GM21447 (cell line): ENCODE measurements around the gene KCNC1.

Source experiments
- ATAC-seq: cut with Tn5 transposase; IDR thresholded peaks from one replicate; pipeline ENCODE4 v1.9.1; 2021; ENCODE audit not compliant: unreplicated experiment

KCNC1 gene

DNA sequence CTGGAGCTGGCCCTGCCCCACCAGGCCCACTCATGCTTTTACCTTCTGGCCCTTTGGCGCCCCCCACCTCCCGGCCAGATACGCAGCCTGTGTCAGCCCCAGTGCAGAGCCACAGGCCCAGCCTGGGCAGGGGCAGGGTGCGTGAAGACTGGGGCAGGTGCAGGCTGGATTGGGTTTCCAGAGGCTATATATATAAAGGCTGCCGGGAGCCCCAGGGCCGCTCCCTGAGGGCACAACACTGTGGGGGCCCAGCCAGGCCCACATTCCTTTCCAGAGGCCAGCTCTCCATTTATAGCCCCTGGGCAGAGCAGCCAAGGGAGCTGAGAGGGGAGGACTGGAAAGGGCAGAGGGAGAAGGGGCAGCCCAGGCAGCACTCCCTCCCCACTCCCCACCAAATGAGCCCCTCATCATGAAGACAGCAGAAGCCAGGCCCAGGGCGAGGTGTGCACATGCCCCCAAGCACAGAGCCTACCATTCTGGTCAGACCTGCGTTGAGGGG is 20.2 kb upstream of the KCNC1 start:
- no peak for ATAC-seq

DNA sequence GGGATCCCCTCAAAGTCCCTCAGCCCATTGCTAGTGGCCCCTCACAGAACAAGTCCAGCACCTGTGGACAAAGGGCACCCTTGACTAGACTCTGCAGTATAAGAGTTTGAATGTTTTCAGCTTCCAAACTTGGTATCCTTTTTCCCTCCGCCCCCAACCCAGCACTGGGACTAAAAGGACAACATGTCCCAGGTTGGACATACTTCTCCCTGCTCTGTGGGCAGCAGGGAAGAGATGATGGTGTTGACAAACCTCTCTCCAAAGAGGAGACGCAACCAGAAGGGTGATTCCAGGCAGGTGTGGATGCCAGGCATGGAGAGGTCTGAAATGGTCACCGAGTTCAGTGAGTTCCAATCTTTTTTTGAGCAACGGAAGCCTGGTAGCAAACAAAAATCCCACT is 19.7 kb upstream of the KCNC1 start:
- no peak for ATAC-seq

- no peak for ATAC-seq
Measured at GRCh38 chr11:17716807-17717206, 17.8 kb upstream of the KCNC1 start.

DNA sequence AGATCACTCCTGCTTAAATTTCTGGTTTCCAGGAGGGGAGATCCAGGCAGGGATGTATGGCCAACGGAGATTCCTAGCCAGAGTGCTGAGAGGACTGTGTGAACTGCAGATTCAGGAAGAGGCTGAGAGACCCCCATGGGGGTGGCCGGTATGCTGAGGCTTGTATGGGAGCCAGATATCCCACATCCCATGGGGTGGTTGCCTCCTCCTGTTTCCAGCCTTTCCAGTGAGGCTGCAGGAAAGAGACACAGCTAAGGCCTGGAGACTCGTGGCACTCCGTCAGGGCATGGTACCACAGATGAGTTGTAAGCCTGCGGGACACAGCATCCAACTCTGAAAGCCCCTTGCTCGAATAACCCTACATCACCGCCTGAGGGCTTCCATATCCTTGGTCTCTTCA is 16.6 kb upstream of the KCNC1 start:
- ATAC-seq, result no peak

DNA sequence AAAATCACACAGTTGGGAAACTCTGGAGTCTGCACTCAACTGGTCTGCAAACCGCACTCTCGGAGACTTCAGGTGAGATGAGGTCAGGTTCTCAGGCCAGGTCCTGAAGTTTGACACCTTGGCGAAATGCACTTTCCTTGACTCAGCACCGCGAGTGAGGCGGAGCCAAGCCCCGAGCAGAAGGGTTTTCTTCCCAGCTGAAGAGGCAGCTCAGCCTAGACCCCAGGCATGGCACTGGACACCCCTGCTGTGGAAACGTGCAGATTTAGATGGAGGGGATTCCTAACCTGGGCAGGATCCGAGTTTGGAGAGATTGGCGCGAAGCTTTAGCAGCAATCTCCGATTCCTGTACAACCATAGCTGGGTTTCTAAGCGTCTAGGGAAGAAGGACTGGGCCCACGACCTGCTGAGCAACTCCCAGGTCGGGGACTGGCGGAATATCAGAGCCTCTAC is 16.0 kb upstream of the KCNC1 start:
- no peak for ATAC-seq

- ATAC-seq, result no peak
Measured at GRCh38 chr11:17719028-17719937, 15.3 kb upstream of the KCNC1 start, which contains the start of gene MYOD1. Gene MYOD1, plus strand, starts transcription at chr11:17719571. Its CDS starts 212 bp downstream, at chr11:17719783.

DNA sequence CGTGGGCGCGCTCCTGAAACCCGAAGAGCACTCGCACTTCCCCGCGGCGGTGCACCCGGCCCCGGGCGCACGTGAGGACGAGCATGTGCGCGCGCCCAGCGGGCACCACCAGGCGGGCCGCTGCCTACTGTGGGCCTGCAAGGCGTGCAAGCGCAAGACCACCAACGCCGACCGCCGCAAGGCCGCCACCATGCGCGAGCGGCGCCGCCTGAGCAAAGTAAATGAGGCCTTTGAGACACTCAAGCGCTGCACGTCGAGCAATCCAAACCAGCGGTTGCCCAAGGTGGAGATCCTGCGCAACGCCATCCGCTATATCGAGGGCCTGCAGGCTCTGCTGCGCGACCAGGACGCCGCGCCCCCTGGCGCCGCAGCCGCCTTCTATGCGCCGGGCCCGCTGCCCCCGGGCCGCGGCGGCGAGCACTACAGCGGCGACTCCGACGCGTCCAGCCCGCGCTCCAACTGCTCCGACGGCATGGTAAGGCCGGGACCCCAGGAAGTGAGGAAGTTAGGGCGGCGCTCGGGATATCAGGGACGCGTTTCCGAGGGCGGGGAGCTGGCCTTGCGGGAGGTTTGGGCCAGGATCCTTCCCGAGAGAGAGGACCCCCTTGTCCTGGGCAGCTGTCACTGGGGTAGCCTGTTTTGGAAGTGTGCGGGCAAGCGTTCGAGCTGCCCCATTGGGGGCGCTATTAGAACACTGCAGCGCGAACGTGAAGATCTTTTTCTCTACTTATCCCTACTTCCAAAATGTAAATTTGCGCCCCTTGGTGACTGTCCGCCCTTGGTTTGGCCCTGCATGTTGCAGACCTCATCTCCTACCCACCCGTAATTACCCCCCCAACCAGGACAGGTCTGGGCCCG is 14.4 kb upstream of the KCNC1 start:
- ATAC-seq, result no peak

DNA sequence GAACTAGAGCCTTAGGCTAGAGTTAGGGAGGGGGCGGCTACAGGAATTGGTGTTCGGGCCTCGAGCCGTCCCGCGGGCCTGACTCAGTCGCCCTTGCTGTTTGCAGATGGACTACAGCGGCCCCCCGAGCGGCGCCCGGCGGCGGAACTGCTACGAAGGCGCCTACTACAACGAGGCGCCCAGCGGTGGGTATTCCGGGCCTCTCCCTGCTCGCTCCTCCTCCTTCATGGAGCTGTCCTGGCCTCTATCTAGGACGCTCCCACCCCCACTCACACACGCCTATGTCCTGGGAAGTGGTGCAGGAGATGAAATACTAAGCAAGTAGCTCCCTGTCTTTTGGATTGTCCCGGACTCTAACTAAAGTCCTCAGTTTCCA is 13.8 kb upstream of the KCNC1 start:
- ATAC-seq, result no peak

DNA sequence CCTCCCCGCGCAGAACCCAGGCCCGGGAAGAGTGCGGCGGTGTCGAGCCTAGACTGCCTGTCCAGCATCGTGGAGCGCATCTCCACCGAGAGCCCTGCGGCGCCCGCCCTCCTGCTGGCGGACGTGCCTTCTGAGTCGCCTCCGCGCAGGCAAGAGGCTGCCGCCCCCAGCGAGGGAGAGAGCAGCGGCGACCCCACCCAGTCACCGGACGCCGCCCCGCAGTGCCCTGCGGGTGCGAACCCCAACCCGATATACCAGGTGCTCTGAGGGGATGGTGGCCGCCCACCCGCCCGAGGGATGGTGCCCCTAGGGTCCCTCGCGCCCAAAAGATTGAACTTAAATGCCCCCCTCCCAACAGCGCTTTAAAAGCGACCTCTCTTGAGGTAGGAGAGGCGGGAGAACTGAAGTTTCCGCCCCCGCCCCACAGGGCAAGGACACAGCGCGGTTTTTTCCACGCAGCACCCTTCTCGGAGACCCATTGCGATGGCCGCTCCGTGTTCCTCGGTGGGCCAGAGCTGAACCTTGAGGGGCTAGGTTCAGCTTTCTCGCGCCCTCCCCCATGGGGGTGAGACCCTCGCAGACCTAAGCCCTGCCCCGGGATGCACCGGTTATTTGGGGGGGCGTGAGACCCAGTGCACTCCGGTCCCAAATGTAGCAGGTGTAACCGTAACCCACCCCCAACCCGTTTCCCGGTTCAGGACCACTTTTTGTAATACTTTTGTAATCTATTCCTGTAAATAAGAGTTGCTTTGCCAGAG is 13.2 kb upstream of the KCNC1 start:
- ATAC-seq, result no peak

- ATAC-seq, result no peak
Measured at GRCh38 chr11:17722000-17722643, 12.5 kb upstream of the KCNC1 start.

GRCh38 chr11:17724020-17724908 is 10.3 kb upstream of the KCNC1 start:
- ATAC-seq, result no peak

DNA sequence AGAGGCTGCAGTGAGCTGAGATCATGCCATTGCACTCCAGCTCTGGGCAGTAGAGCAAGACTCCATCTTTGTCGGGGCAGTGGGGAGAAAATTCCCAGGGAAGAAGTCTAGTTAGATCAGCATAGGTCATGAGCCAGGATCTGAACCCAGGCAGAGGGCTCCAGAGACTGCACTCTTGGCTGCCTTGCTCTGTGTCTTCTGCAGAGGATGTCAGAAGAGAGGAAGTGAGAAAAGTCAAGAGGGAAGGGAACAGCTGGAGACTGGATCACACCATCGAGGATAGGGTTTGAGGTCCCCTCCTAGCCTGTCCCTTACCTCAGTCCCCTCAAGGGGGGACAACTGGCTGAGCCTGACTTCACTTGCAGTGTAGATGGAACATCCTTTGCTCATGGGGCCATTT is 9.4 kb upstream of the KCNC1 start:
- no peak for ATAC-seq

- no peak for ATAC-seq
Measured at GRCh38 chr11:17730137-17730536, 4.4 kb upstream of the KCNC1 start.

- peak; percentile 73 for ATAC-seq
Measured at GRCh38 chr11:17730608-17731462, 3.7 kb upstream of the KCNC1 start.

DNA sequence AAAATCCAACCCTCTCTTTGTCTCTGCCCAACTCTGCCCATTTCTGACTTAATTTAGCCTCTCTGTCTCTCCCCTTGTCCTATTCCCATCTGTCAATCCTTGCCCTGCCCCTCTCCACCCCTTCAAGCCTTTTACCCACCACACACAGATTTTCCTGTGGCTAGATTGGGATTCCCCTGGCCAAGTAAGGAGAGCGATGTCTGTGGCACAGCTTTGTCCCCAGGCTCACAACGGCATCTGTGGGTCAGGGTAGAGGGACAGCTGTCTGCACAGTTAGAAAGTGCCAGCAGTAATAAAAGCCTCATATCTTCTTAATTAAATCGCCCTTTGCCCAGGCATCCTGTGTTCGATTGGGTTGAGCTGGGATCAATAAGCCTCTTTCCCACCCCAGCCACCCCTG is 1.3 kb upstream of the KCNC1 start:
- ATAC-seq, result no peak

DNA sequence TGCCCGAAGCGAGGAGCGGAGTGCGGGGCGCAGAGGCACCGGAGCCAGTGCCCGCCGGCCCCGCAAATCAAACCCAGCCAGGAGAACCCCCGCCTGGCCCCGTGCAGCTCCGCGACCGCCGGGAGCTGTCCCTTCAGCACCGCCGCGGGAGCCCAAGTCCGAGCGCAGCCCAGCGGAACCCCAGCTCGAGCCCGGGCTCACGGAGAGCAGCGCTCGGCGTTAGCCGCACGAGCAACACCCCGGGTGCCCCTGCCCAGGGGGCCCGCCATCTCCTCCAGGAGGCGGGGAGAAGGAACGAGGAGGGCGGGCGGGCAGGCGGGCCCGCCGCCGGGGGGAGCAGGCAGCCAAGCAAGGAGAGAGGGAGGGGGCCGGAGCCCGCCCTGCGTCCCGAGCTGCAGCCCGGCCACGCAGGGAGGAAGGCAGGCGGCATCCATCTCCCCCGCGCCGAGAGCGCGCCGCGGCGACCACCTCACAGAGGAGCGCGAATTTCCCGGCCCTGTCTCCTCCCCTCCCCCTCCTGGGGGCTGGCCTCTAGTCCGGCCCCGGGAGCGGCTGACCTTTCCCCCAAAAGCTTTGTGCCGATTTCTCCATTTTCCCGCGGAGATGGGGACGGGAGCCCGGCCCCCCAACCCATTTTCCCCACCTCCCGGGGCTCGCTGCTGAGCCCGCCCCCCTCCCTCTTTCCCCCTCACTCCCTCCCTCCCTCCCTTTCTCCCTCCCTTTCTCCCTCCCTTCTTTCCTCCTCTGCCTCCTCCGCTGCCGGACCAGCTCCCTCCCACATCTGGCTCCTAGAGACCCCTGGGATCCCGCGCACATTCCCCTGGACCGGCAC is 621 bp downstream of the KCNC1 start:
- ATAC-seq, result no peak

GRCh38 chr11:17735818-17736578 is 1.4 kb downstream of the KCNC1 start:
- ATAC-seq, result no peak
